GM12878 (cell line): ENCODE results near the gene ING3. TPM values are rescaled to one million over a fixed set of nuclear protein-coding genes. Genes with fewer than 3 reads are reported as not detected.

Experiments
- ATAC-seq: fragments of 200-7000 bp; cut with Tn5 transposase; 3 replicates; pipeline ENCODE4 v1.9.1; 2020; ENCODE audit warnings: mild to moderate bottlenecking, moderate library complexity
- BruUV-seq: library from RNA; stranded (reverse); fragments of 400-500 nt; replicated peaks from 2 replicates; lab custom pipeline; 2021; lab: Mats Ljungman, UMichigan
- CTCF ChIA-PET: fragments of 300-600 bp; sonication (Branson Sonifier 250); formaldehyde crosslinking; extraction: SDS; loops from one replicate; lab custom pipeline; 2021; ENCODE audit warnings: inconsistent platforms; lab: Yijun Ruan, JAX
- POLR2A ChIA-PET: fragments of 350-600 bp; formaldehyde crosslinking; extraction: SDS; loops from one replicate; lab custom pipeline; 2021; ENCODE audit warnings: inconsistent platforms; lab: Charles Lee
- RAD21 ChIA-PET: fragments of 300-600 bp; sonication (Branson Sonifier 250); formaldehyde crosslinking; loops from one replicate; lab custom pipeline; 2023; ENCODE audit warnings: antibody characterized with exemption; ENCODE audit not compliant: unreplicated experiment; lab: Charles Lee
- SMC1A ChIA-PET: fragments of 300-600 bp; sonication (Branson Sonifier 250); formaldehyde crosslinking; loops from one replicate; lab custom pipeline; 2023; ENCODE audit not compliant: unreplicated experiment, uncharacterized antibody; lab: Charles Lee
- DNase-seq: peaks from one replicate; pipeline ENCODE4 v3.0.0-alpha.2; 2011; ENCODE audit warnings: low read depth, low spot score
- FAIRE-seq: peaks from 3 replicates; lab custom pipeline; 2011; peaks lifted over from hg19 to GRCh38; lab: Jason Lieb, UNC
- H2AFZ ChIP-seq: 2 replicates; pipeline ENCODE4 v1.6.0; 2011; ENCODE audit warnings: low read depth, low read length, control low read depth; ENCODE audit not compliant: control insufficient read depth
- H3K27ac ChIP-seq: 2 replicates; pipeline ENCODE4 v1.5.1; 2011; ENCODE audit warnings: control low read depth; ENCODE audit not compliant: control insufficient read depth, insufficient read depth
- H3K27me3 ChIP-seq, 2 experiments: replicated peaks in 1 of 2; 2 replicates each; pipeline versions ENCODE4 v1.6.0 to v1.6.1; 2011; ENCODE audit warnings: low read length in 1 of 2; ENCODE audit not compliant: control insufficient read depth in 2 of 2, insufficient read depth in 2 of 2
- H3K36me3 ChIP-seq, 2 experiments: 2 replicates each; pipeline ENCODE4 v1.5.1; 2011; ENCODE audit warnings: low read length in 1 of 2; ENCODE audit not compliant: control insufficient read depth in 2 of 2, insufficient read depth in 2 of 2
- H3K4me1 ChIP-seq: 2 replicates; pipeline ENCODE4 v1.6.1; 2011; ENCODE audit warnings: mild to moderate bottlenecking, low read length, moderate library complexity, mixed read lengths; ENCODE audit not compliant: control insufficient read depth, insufficient read depth
- H3K4me2 ChIP-seq: 2 replicates; pipeline ENCODE4 v1.6.0; 2011; ENCODE audit warnings: control low read depth; ENCODE audit not compliant: control insufficient read depth, insufficient read depth
- H3K4me3 ChIP-seq: fragments of 200-600 bp; sonication (generic); 2 replicates; pipeline ENCODE4 v1.5.1; 2016
- H3K79me2 ChIP-seq: 2 replicates; pipeline ENCODE4 v1.6.0; 2011; ENCODE audit warnings: low read length; ENCODE audit not compliant: control insufficient read depth, insufficient read depth
- H3K9ac ChIP-seq: 2 replicates; pipeline ENCODE4 v1.8.0; 2011; ENCODE audit warnings: low read length, control low read depth, mixed read lengths; ENCODE audit not compliant: control insufficient read depth, insufficient read depth
- H3K9me3 ChIP-seq: replicated peaks from 3 replicates; pipeline ENCODE4 v1.5.1; 2011; ENCODE audit warnings: mild to moderate bottlenecking, low read length; ENCODE audit not compliant: control insufficient read depth, insufficient read depth
- H4K20me1 ChIP-seq: 2 replicates; pipeline ENCODE4 v1.6.0; 2011; ENCODE audit not compliant: control insufficient read depth, insufficient read depth
- BRCA1 ChIP-seq: IDR thresholded peaks from 2 replicates; pipeline ENCODE4 v1.6.1; 2011; ENCODE audit warnings: low read depth, low read length, improper control_type of control experiment
- FOXM1 ChIP-seq: IDR thresholded peaks from 2 replicates; pipeline ENCODE4 v1.6.1; 2012; ENCODE audit warnings: low read depth, mild to moderate bottlenecking, inconsistent platforms, low read length, moderate library complexity
- GATAD2B ChIP-seq: fragments of 450-650 bp; conservative IDR thresholded peaks from 2 replicates; pipeline ENCODE4 v1.6.1; 2017; ENCODE audit warnings: low read depth, mild to moderate bottlenecking, moderate library complexity
- PAX8 ChIP-seq: fragments of 450-650 bp; IDR thresholded peaks from 2 replicates; pipeline ENCODE4 v1.6.1; 2017; ENCODE audit warnings: mild to moderate bottlenecking, moderate library complexity
- PML ChIP-seq: IDR thresholded peaks from 2 replicates; pipeline ENCODE4 v1.6.1; 2012; ENCODE audit warnings: low read length, inconsistent platforms
- SMAD1 ChIP-seq: fragments of 450-650 bp; IDR thresholded peaks from 2 replicates; pipeline ENCODE4 v1.6.1; 2018; ENCODE audit warnings: mild to moderate bottlenecking, low read depth; ENCODE audit not compliant: partially characterized antibody
- TCF7 ChIP-seq: IDR thresholded peaks from 2 replicates; pipeline ENCODE4 v1.6.1; 2014; ENCODE audit warnings: antibody characterized with exemption, borderline replicate concordance
- WGBS: methylation state at CpG from one replicate; pipeline ENCODE4 v1.1.6; 2016; ENCODE audit warnings: low lambda C conversion rate; ENCODE audit not compliant: insufficient replicate concordance, insufficient coverage; ENCODE audit errors: missing lambda C conversion rate; 5-methylcytosine and 5-hydroxymethylcytosine counted together
- in situ Hi-C: fragments of 300-500 bp; cut with MboI; formaldehyde crosslinking; loops from 9 replicates; pipeline ENCODE4 v1.14.3; 2018; ENCODE audit warnings: mixed read lengths
- intact Hi-C: fragments of 100-400 bp; cut with micrococcal nuclease; formaldehyde crosslinking; loops from one replicate; pipeline ENCODE4 v1.14.2; 2022; ENCODE audit not compliant: unreplicated experiment
- polyA plus RNA-seq, 11 experiments: library from polyadenylated mRNA; depleted of rRNA in 4 of 11; unstranded in 6 of 11; stranded (reverse) in 5 of 11; fragments of >200 nt; fragmentation: Nextera tagmentation in 4 of 11; fragmentation: Illumina TruSeq in 1 of 11; extraction: Ambion mirVana in 4 of 11; extraction: Trizol in 1 of 11; gene quantifications; 1 replicate in 1 of 11; 2 replicates in 10 of 11; pipeline versions ENCODE4 v1.2.1 to v1.2.3, GENCODE V29; 2011 to 2016; ENCODE audit warnings: inconsistent platforms in 2 of 11, missing spikeins in 2 of 11, low read depth in 1 of 11
- total RNA-seq, 4 experiments: library from RNA; depleted of rRNA in 3 of 4; stranded (reverse); fragments of >200 nt in 3 of 4; fragmentation: Illumina TruSeq in 1 of 4; extraction: Trizol in 1 of 4; gene quantifications; 2 replicates each; pipeline versions ENCODE4 v1.2.1 to v1.2.3, GENCODE V29; 2013 to 2021
- TF ChIP-seq, protein P1 (sequence below): fragments of 450-650 bp; conservative IDR thresholded peaks from 2 replicates; pipeline ENCODE4 v1.6.1; 2017; ENCODE audit warnings: mild to moderate bottlenecking, moderate library complexity
- TF ChIP-seq, protein P2 (sequence below): fragments of 450-650 bp; IDR thresholded peaks from 2 replicates; pipeline ENCODE4 v1.6.1; 2017; ENCODE audit warnings: low read depth, mild to moderate bottlenecking, moderate library complexity
- TF ChIP-seq, protein P3 (sequence below): fragments of 450-650 bp; IDR thresholded peaks from 2 replicates; pipeline ENCODE4 v1.6.1; 2017; ENCODE audit warnings: mild to moderate bottlenecking, low read depth, inconsistent platforms; ENCODE audit not compliant: poor library complexity, severe bottlenecking
- TF ChIP-seq, protein P4 (sequence below): fragments of 450-650 bp; IDR thresholded peaks from 2 replicates; pipeline ENCODE4 v1.6.1; 2018; ENCODE audit warnings: borderline replicate concordance, mild to moderate bottlenecking; ENCODE audit not compliant: partially characterized antibody

The ING3 gene
- total and polyA plus RNA-seq, 10 of the 15 experiments (the other 5 are each of a cell fraction or from before 2014, with no cell fraction given) = 12.1 to 60.8 (median 28.8) TPM

DNA sequence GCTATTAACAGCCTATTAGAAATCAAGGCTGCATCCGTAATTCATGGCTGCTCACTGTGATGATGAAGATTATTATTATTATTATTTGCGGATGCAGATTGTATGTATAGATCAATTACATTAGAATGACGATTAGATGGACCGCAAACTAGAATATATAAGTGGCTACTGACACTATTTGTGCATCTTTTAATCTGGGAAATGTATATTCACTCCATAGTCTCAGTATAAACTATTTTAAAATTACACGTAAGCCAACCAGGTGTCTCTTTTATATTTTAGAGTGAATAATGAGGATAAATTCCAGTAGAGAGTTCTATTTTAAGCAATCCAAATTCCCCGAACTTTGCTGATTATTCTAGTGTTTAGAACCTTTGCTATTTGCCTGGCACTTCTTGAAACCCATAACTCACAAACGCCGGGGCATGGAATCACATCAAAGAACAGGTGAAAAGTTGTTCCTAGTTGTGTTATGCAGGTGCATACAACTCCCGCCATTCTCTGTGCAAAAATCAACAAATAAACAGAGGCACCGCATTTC lies 509 bp upstream of the ING3 start:
- FAIRE-seq = no peak
- in situ Hi-C loops = loop anchor here (25.0 kb wide), 1 partner anchor 587 kb away; no protein-coding TSS in a partner anchor
- SMC1A ChIA-PET = interaction anchor here (0.7 to 2.4 kb wide), 9 partner anchors 22 to 158 kb away, joined by 3 to 11 read pairs (median 3); no protein-coding TSS in a partner anchor
- TF ChIP-seq TCF7 = no peak
- TF ChIP-seq FOXM1 = 0 out of 2 replicates have a peak, but pooled peaks have one; percentile 25
- TF ChIP-seq GATAD2B = no peak
- TF ChIP-seq SMAD1 = peak; percentile 13
- TF ChIP-seq PAX8 = 0 out of 2 replicates have a peak, but pooled peaks have one; percentile 31
- TF ChIP-seq, protein P1, sequence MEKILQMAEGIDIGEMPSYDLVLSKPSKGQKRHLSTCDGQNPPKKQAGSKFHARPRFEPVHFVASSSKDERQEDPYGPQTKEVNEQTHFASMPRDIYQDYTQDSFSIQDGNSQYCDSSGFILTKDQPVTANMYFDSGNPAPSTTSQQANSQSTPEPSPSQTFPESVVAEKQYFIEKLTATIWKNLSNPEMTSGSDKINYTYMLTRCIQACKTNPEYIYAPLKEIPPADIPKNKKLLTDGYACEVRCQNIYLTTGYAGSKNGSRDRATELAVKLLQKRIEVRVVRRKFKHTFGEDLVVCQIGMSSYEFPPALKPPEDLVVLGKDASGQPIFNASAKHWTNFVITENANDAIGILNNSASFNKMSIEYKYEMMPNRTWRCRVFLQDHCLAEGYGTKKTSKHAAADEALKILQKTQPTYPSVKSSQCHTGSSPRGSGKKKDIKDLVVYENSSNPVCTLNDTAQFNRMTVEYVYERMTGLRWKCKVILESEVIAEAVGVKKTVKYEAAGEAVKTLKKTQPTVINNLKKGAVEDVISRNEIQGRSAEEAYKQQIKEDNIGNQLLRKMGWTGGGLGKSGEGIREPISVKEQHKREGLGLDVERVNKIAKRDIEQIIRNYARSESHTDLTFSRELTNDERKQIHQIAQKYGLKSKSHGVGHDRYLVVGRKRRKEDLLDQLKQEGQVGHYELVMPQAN = peak; percentile 61
- peak; percentile 77; the same call in 1 of the 2 replicates for TF ChIP-seq PML
- TF ChIP-seq, protein P2, sequence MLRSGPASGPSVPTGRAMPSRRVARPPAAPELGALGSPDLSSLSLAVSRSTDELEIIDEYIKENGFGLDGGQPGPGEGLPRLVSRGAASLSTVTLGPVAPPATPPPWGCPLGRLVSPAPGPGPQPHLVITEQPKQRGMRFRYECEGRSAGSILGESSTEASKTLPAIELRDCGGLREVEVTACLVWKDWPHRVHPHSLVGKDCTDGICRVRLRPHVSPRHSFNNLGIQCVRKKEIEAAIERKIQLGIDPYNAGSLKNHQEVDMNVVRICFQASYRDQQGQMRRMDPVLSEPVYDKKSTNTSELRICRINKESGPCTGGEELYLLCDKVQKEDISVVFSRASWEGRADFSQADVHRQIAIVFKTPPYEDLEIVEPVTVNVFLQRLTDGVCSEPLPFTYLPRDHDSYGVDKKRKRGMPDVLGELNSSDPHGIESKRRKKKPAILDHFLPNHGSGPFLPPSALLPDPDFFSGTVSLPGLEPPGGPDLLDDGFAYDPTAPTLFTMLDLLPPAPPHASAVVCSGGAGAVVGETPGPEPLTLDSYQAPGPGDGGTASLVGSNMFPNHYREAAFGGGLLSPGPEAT = peak; percentile 12; the same call in 1 of the 2 replicates
- no peak for TF ChIP-seq BRCA1
- TF ChIP-seq, protein P3, sequence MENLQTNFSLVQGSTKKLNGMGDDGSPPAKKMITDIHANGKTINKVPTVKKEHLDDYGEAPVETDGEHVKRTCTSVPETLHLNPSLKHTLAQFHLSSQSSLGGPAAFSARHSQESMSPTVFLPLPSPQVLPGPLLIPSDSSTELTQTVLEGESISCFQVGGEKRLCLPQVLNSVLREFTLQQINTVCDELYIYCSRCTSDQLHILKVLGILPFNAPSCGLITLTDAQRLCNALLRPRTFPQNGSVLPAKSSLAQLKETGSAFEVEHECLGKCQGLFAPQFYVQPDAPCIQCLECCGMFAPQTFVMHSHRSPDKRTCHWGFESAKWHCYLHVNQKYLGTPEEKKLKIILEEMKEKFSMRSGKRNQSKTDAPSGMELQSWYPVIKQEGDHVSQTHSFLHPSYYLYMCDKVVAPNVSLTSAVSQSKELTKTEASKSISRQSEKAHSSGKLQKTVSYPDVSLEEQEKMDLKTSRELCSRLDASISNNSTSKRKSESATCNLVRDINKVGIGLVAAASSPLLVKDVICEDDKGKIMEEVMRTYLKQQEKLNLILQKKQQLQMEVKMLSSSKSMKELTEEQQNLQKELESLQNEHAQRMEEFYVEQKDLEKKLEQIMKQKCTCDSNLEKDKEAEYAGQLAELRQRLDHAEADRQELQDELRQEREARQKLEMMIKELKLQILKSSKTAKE = no peak
- TF ChIP-seq, protein P4, sequence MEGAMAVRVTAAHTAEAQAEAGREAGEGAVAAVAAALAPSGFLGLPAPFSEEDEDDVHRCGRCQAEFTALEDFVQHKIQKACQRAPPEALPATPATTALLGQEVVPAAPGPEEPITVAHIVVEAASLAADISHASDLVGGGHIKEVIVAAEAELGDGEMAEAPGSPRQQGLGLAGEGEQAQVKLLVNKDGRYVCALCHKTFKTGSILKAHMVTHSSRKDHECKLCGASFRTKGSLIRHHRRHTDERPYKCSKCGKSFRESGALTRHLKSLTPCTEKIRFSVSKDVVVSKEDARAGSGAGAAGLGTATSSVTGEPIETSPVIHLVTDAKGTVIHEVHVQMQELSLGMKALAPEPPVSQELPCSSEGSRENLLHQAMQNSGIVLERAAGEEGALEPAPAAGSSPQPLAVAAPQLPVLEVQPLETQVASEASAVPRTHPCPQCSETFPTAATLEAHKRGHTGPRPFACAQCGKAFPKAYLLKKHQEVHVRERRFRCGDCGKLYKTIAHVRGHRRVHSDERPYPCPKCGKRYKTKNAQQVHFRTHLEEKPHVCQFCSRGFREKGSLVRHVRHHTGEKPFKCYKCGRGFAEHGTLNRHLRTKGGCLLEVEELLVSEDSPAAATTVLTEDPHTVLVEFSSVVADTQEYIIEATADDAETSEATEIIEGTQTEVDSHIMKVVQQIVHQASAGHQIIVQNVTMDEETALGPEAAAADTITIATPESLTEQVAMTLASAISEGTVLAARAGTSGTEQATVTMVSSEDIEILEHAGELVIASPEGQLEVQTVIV = no peak

More for the DNA sequence above, 509 bp upstream of the ING3 start:
- Histone ChIP-seq H3K9ac (peak overlapping the region; percentile 92), H3K27me3 (no peaks in the 10 kb centered on the region), H3K4me3 (peak overlapping the region; percentile 71), H3K36me3 (no peaks in the 10 kb centered on the region; a peak in 1 of 4 replicates), H3K9me3 (no peaks in the 10 kb centered on the region), H2AFZ (peak overlapping the region; percentile 94), H3K4me2 (peak overlapping the region; percentile 19), H3K27ac (peak overlapping the region; percentile 67; the same call in 1 of the 2 replicates), H4K20me1 (no peaks in the 10 kb centered on the region), H3K79me2 (peaks cover 24% of the 10 kb centered on the region), H3K4me1 (0 out of 2 replicates have a peak, but pooled peaks cover 5% of the 10 kb centered on the region)
- intact Hi-C loops = loop anchor here (2.0 to 10.0 kb wide), 3 partner anchors 93 to 585 kb away; no protein-coding TSS in a partner anchor
- ChIA-PET POLR2A (interaction anchor here (0.6 to 2.0 kb wide), 22 partner anchors 9 to 1488 kb away, joined by 3 to 14 read pairs (median 5); no protein-coding TSS in a partner anchor), CTCF (interaction anchor here (1.0 to 3.4 kb wide), 5 partner anchors 9 to 159 kb away, joined by 3 to 23 read pairs (median 3); no protein-coding TSS in a partner anchor), RAD21 (interaction anchor here (0.6 to 3.5 kb wide), 13 partner anchors 9 to 423 kb away, joined by 3 to 11 read pairs (median 4); no protein-coding TSS in a partner anchor)
- ATAC-seq = no peak
- WGBS = 1% methylated on average over 10 of the region's 10 CpGs
- BruUV-seq = TSS peak; percentile 91
- DNase-seq = no peak
